SK-N-SH (cell line): Measurements from ENCODE around the gene ZDHHC11.

Source experiments
- CTCF ChIP-seq: fragments of 200-600 bp; sonication (generic); IDR thresholded peaks from 2 replicates; pipeline ENCODE4 v1.6.1; 2017; ENCODE audit warnings: antibody characterized with exemption, mild to moderate bottlenecking, moderate library complexity
- EP300 ChIP-seq, 2 experiments: IDR thresholded peaks; 2 replicates each; pipeline versions ENCODE4 v1.4.0 to v1.6.1; 2012; ENCODE audit warnings: borderline replicate concordance in 1 of 2, low read depth in 1 of 2, low read length in 1 of 2
- EZH2phosphoT487 ChIP-seq: fragments of 200-600 bp; sonication (generic); IDR thresholded peaks from 2 replicates; pipeline ENCODE4 v1.6.1; 2017; ENCODE audit warnings: low read depth, mixed run types, mild to moderate bottlenecking, antibody characterized with exemption, moderate library complexity, borderline replicate concordance
- POLR2AphosphoS5 ChIP-seq: IDR thresholded peaks from 2 replicates; pipeline ENCODE4 v1.6.1; 2012; ENCODE audit warnings: low read depth, low read length
- RAD21 ChIP-seq: IDR thresholded peaks from 2 replicates; pipeline ENCODE4 v1.6.1; 2012; ENCODE audit warnings: mild to moderate bottlenecking, low read length
- REST ChIP-seq: IDR thresholded peaks from 2 replicates; pipeline ENCODE4 v1.6.1; 2012; ENCODE audit warnings: mild to moderate bottlenecking, low read depth, low read length, moderate library complexity
- RFX5 ChIP-seq: IDR thresholded peaks from 2 replicates; pipeline ENCODE4 v1.6.1; 2012; ENCODE audit warnings: mild to moderate bottlenecking, improper control_type of control experiment, low read length
- SIN3A ChIP-seq: IDR thresholded peaks from 2 replicates; pipeline ENCODE4 v1.6.1; 2012; ENCODE audit warnings: low read depth, mild to moderate bottlenecking, low read length, moderate library complexity, borderline replicate concordance
- TCF12 ChIP-seq: IDR thresholded peaks from 2 replicates; pipeline ENCODE4 v1.4.0; 2012

GRCh38 chr5:881551-881935 is 30.8 kb upstream of the ZDHHC11 start:
- TF ChIP-seq CTCF, result no peak
- no peak for TF ChIP-seq RFX5
- no peak for TF ChIP-seq REST
- TF ChIP-seq SIN3A, result no peak
- TF ChIP-seq EP300 (IDR thresholded peaks at IDR 0.05; ENCODE audit: borderline replicate concordance in 1 of 2, low read depth in 1 of 2, low read length in 1 of 2), result no peak
- TF ChIP-seq TCF12, result no peak
- no peak for TF ChIP-seq EZH2phosphoT487
- no peak for TF ChIP-seq POLR2AphosphoS5
- no peak for TF ChIP-seq RAD21
